GM10248 (cell line): ENCODE data around the gene SLC9A7.

Source experiments
- CTCF ChIA-PET: fragments of 300-600 bp; sonication (Branson Sonifier 250); formaldehyde crosslinking; extraction: SDS; loops from one replicate; lab custom pipeline; 2021; ENCODE audit warnings: antibody characterized with exemption; lab: Yijun Ruan, JAX
- POLR2A ChIA-PET: fragments of 350-650 bp; sonication (Branson Sonifier 250); formaldehyde crosslinking; extraction: SDS; loops from one replicate; lab custom pipeline; 2020; ENCODE audit warnings: antibody characterized with exemption; lab: Yijun Ruan, JAX
- DNase-seq: peaks from one replicate; pipeline ENCODE4 v3.0.0; 2012; ENCODE audit errors: extremely low spot score
- TF ChIP-seq, protein P1 (sequence below): IDR thresholded peaks from 2 replicates; pipeline ENCODE4 v1.5.1; 2012; ENCODE audit warnings: mild to moderate bottlenecking, low read depth; ENCODE audit errors: extremely low read depth, missing control alignments, control extremely low read depth

The SLC9A7 gene

DNA sequence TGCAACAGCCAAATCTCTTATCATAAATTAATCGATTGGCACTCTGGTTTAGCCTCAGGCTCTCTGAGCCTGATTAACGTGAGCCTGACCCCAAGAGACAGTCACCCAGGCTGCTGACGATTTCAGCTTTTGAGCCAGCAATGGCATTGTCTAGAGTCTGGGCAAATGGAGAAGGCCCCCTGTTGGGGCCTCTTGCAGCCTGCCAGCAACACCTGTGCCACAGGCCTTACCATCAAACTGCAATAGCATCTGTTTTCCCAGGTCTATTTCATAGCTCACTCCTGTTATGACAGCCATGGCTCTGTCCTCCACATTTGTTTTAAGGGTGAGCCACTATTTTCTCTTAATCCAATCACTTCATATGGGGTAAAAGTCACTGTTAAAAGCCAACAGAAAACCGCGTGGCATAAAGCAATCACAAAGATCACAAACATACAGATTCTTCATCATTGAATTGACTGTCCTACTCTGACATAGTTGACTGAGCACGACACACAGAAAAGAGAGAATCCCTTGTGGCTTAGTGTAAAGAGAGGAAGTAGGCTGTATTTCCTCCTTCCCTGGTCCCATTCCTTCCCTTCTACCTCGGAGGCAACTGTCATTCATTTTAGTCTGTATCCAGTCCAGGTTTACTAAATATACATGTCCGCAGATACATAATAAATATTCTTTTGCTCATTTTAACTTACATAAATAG is 47.8 kb downstream of the SLC9A7 start:
- ChIA-PET POLR2A (no interaction called here), CTCF (no interaction called here)
- TF ChIP-seq, protein P1, sequence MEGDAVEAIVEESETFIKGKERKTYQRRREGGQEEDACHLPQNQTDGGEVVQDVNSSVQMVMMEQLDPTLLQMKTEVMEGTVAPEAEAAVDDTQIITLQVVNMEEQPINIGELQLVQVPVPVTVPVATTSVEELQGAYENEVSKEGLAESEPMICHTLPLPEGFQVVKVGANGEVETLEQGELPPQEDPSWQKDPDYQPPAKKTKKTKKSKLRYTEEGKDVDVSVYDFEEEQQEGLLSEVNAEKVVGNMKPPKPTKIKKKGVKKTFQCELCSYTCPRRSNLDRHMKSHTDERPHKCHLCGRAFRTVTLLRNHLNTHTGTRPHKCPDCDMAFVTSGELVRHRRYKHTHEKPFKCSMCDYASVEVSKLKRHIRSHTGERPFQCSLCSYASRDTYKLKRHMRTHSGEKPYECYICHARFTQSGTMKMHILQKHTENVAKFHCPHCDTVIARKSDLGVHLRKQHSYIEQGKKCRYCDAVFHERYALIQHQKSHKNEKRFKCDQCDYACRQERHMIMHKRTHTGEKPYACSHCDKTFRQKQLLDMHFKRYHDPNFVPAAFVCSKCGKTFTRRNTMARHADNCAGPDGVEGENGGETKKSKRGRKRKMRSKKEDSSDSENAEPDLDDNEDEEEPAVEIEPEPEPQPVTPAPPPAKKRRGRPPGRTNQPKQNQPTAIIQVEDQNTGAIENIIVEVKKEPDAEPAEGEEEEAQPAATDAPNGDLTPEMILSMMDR = no peak
- DNase-seq = no peak

GRCh38 chrX:46710425-46710824 is 48.5 kb downstream of the SLC9A7 start:
- DNase-seq = no peak
- TF ChIP-seq, protein P1 = no peak
- ChIA-PET POLR2A (no interaction called here), CTCF (no interaction called here)

DNA sequence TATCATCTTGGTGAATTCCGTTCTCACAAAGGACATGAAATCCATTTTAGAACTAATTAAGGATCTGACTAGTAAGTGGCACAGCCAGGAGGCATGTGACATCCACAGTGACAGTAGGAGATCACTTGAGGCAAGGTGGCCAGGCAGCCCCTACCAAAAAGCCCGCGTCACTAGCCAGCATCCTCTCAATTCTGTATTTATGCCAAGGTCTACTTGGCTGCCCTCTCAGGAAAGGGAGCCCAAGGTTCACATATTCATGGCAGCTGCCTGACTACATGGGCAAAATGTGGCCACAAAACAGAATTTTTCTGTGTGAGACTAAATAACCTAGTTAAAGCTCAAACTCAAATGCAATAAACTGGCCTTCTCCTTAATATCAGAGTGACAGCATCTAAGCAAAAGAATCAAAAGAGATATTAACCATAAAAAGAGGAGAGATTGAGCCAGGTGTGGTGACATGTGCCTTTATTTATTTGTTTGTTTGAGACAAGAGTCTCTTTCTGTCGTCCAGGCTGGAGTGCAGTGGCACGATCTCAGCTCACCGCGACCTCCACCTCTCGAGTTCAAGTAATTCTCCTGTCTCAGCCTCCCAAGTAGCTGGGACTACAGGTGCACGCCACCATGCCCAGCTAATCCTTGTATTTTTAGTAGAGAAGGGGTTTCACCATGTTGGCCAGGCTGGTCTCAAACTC is 51.5 kb downstream of the SLC9A7 start:
- ChIA-PET CTCF (interaction anchor here (1.4 kb wide), 1 partner anchor 21 kb away, joined by 3 read pairs; no protein-coding TSS in a partner anchor), POLR2A (no interaction called here)
- TF ChIP-seq, protein P1 = no peak
- DNase-seq = no peak

GRCh38 chrX:46704767-46705386 is 54.0 kb downstream of the SLC9A7 start:
- POLR2A ChIA-PET = no interaction called here
- DNase-seq = peak; percentile 41
- TF ChIP-seq, protein P1 = no peak
- CTCF ChIA-PET = interaction anchor here (1.1 to 1.6 kb wide), 3 partner anchors 12 to 91 kb away, joined by 3 to 7 read pairs (median 3); partner anchors contain the start of gene SLC9A7

- ChIA-PET CTCF (interaction anchor here (1.5 kb wide), 1 partner anchor 11 kb away, joined by 3 read pairs; no protein-coding TSS in a partner anchor), POLR2A (no interaction called here)
- DNase-seq = no peak
- TF ChIP-seq, protein P1 = no peak
Observed at GRCh38 chrX:46703980-46704379, 54.9 kb downstream of the SLC9A7 start.

GRCh38 chrX:46698691-46699090 is 60.2 kb downstream of the SLC9A7 start:
- ChIA-PET POLR2A (interaction anchor here (0.6 kb wide), 1 partner anchor 442 kb away, joined by 3 read pairs; no protein-coding TSS in a partner anchor), CTCF (interaction anchor here (4.0 kb wide), 1 partner anchor 13 kb away, joined by 18 read pairs; no protein-coding TSS in a partner anchor)
- TF ChIP-seq, protein P1 = no peak
- no peak for DNase-seq
